Measurements from ENCODE around the gene PHF19. TPM values are rescaled to one million over a fixed set of nuclear protein-coding genes. Genes with fewer than 3 reads are reported as not detected.

The PHF19 gene
- total RNA-seq, 2 experiments from 2014 or later: 183 to 189 TPM

GRCh38 chr9:120860083-120860482, 16.9 kb downstream of the PHF19 start:
- Mint-ChIP-seq H3K27ac (peak overlapping the region; percentile 42), H3K27me3 (no peaks in the 10 kb centered on the region), H3K36me3 (peaks cover 65% of the 10 kb centered on the region), H3K9me3 (no peaks in the 10 kb centered on the region), H3K4me3 (no peak overlapping the region), H3K4me1 (ENCODE audit: low read depth) (no peaks in the 10 kb centered on the region)
- peak; percentile 3 for DNase-seq
- ChIA-PET POLR2A (no interaction called here), CTCF (interaction anchor here (0.6 to 1.3 kb wide), 2 partner anchors 14 to 66 kb away, joined by 3 to 4 read pairs; no protein-coding TSS in a partner anchor)
- intact Hi-C loops (cut with micrococcal nuclease): no loop called here

GRCh38 chr9:120859361-120859760, 17.6 kb downstream of the PHF19 start:
- Mint-ChIP-seq H3K9me3 (no peaks in the 10 kb centered on the region), H3K27ac (no peak overlapping the region), H3K4me1 (ENCODE audit: low read depth) (no peaks in the 10 kb centered on the region), H3K4me3 (no peak overlapping the region), H3K27me3 (no peaks in the 10 kb centered on the region), H3K36me3 (peaks cover 70% of the 10 kb centered on the region)
- DNase-seq: no peak
- POLR2A ChIA-PET: no interaction called here
- intact Hi-C loops (cut with micrococcal nuclease): no loop called here
- CTCF ChIA-PET: interaction anchor here (1.3 kb wide), 1 partner anchor 13 kb away, joined by 4 read pairs; no protein-coding TSS in a partner anchor

- Mint-ChIP-seq H3K36me3 (peaks cover 66% of the 10 kb centered on the region), H3K4me3 (no peak overlapping the region)
- CTCF ChIA-PET: no interaction called here
These were observed 19.1 kb downstream of the PHF19 start for GRCh38 chr9:120857902-120858301.

GRCh38 chr9:120857481-120857880, 19.5 kb downstream of the PHF19 start:
- peaks cover 65% of the 10 kb centered on the region for H3K36me3 Mint-ChIP-seq
- DNase-seq: no peak
- no peak overlapping the region for H3K27ac Mint-ChIP-seq
- no peaks in the 10 kb centered on the region for H3K9me3 Mint-ChIP-seq
- intact Hi-C loops (cut with micrococcal nuclease): no loop called here
- ChIA-PET POLR2A (interaction anchor here (1.1 kb wide), 2 partner anchors 11 to 12 kb away, joined by 3 read pairs; no protein-coding TSS in a partner anchor), CTCF (interaction anchor here (1.2 kb wide), 1 partner anchor 11 kb away, joined by 4 read pairs; no protein-coding TSS in a partner anchor)
- no peak overlapping the region for H3K4me3 Mint-ChIP-seq
- H3K27me3 Mint-ChIP-seq: no peaks in the 10 kb centered on the region
- peaks cover 4% of the 10 kb centered on the region for H3K4me1 Mint-ChIP-seq (ENCODE audit: low read depth)

More at GRCh38 chr9:120857902-120858301, 19.1 kb downstream of the PHF19 start:
- intact Hi-C loops (cut with micrococcal nuclease): no loop called here
- H3K4me1 Mint-ChIP-seq (ENCODE audit: low read depth): no peaks in the 10 kb centered on the region
- H3K27ac Mint-ChIP-seq: no peak overlapping the region
- peak; percentile 8 for DNase-seq
- no peaks in the 10 kb centered on the region for H3K9me3 Mint-ChIP-seq
- no peaks in the 10 kb centered on the region for H3K27me3 Mint-ChIP-seq
- POLR2A ChIA-PET: interaction anchor here (1.1 kb wide), 1 partner anchor 11 kb away, joined by 3 read pairs; no protein-coding TSS in a partner anchor

GRCh38 chr9:120856700-120857099, 20.3 kb downstream of the PHF19 start:
- no peak overlapping the region for H3K4me3 Mint-ChIP-seq
- POLR2A ChIA-PET: interaction anchor here (0.6 to 1.5 kb wide), 5 partner anchors 10 to 69 kb away, joined by 3 to 4 read pairs (median 3); no protein-coding TSS in a partner anchor
- H3K27ac Mint-ChIP-seq: peak overlapping the region; percentile 23
- H3K27me3 Mint-ChIP-seq: no peaks in the 10 kb centered on the region
- peaks cover 4% of the 10 kb centered on the region for H3K4me1 Mint-ChIP-seq (ENCODE audit: low read depth)
- CTCF ChIA-PET: interaction anchor here (1.2 to 1.6 kb wide), 2 partner anchors 10 to 80 kb away, joined by 4 to 6 read pairs; no protein-coding TSS in a partner anchor
- H3K36me3 Mint-ChIP-seq: peaks cover 59% of the 10 kb centered on the region
- peak; percentile 1 for DNase-seq
- intact Hi-C loops (cut with micrococcal nuclease): no loop called here
- H3K9me3 Mint-ChIP-seq: no peaks in the 10 kb centered on the region

- no peak for DNase-seq
- intact Hi-C loops (cut with micrococcal nuclease): no loop called here
- peaks cover 53% of the 10 kb centered on the region for H3K36me3 Mint-ChIP-seq
- no peak overlapping the region for H3K4me3 Mint-ChIP-seq
- ChIA-PET POLR2A (interaction anchor here (1.1 to 1.5 kb wide), 3 partner anchors 9 to 70 kb away, joined by 3 to 7 read pairs (median 4); no protein-coding TSS in a partner anchor), CTCF (interaction anchor here (1.2 to 1.6 kb wide), 2 partner anchors 10 to 81 kb away, joined by 4 to 6 read pairs; no protein-coding TSS in a partner anchor)
- no peaks in the 10 kb centered on the region for H3K9me3 Mint-ChIP-seq
- H3K27ac Mint-ChIP-seq: peak overlapping the region; percentile 6
- H3K4me1 Mint-ChIP-seq (ENCODE audit: low read depth): peaks cover 4% of the 10 kb centered on the region
- no peaks in the 10 kb centered on the region for H3K27me3 Mint-ChIP-seq
These were observed 20.9 kb downstream of the PHF19 start for GRCh38 chr9:120855827-120856670.

GRCh38 chr9:120854596-120855327, 22.2 kb downstream of the PHF19 start:
- Mint-ChIP-seq H3K27me3 (no peaks in the 10 kb centered on the region), H3K36me3 (peaks cover 44% of the 10 kb centered on the region), H3K4me3 (no peak overlapping the region), H3K4me1 (ENCODE audit: low read depth) (peaks cover 6% of the 10 kb centered on the region), H3K27ac (no peak overlapping the region), H3K9me3 (no peaks in the 10 kb centered on the region)
- DNase-seq: no peak
- intact Hi-C loops (cut with micrococcal nuclease): no loop called here
- CTCF ChIA-PET: interaction anchor here (1.6 kb wide), 1 partner anchor 82 kb away, joined by 6 read pairs; no protein-coding TSS in a partner anchor
- POLR2A ChIA-PET: interaction anchor here (1.3 to 1.5 kb wide), 2 partner anchors 8 to 10 kb away, joined by 4 to 7 read pairs; no protein-coding TSS in a partner anchor

- Mint-ChIP-seq H3K36me3 (peaks cover 35% of the 10 kb centered on the region), H3K27me3 (no peaks in the 10 kb centered on the region), H3K27ac (peak overlapping the region; percentile 29), H3K4me1 (ENCODE audit: low read depth) (peaks cover 11% of the 10 kb centered on the region), H3K9me3 (no peaks in the 10 kb centered on the region), H3K4me3 (no peak overlapping the region)
- ChIA-PET CTCF (no interaction called here), POLR2A (interaction anchor here (0.6 kb wide), 1 partner anchor 12 kb away, joined by 3 read pairs; no protein-coding TSS in a partner anchor)
- no peak for DNase-seq
- intact Hi-C loops (cut with micrococcal nuclease): no loop called here
These were observed 23.8 kb downstream of the PHF19 start for GRCh38 chr9:120853198-120853597.

- CTCF ChIA-PET: no interaction called here
- H3K36me3 Mint-ChIP-seq: peaks cover 31% of the 10 kb centered on the region
These were observed 24.6 kb downstream of the PHF19 start for GRCh38 chr9:120852240-120853010.

GRCh38 chr9:120851449-120851848, 25.5 kb downstream of the PHF19 start:
- ChIA-PET CTCF (interaction anchor here (1.0 kb wide), 1 partner anchor 22 kb away, joined by 3 read pairs; no protein-coding TSS in a partner anchor), POLR2A (interaction anchor here (0.7 to 1.8 kb wide), 4 partner anchors 12 to 71 kb away, joined by 3 to 6 read pairs (median 4); no protein-coding TSS in a partner anchor)
- no peak for DNase-seq
- Mint-ChIP-seq H3K27me3 (no peaks in the 10 kb centered on the region), H3K27ac (peak overlapping the region; percentile 19), H3K4me3 (no peak overlapping the region), H3K4me1 (ENCODE audit: low read depth) (peaks cover 27% of the 10 kb centered on the region), H3K36me3 (peaks cover 29% of the 10 kb centered on the region), H3K9me3 (no peaks in the 10 kb centered on the region)
- intact Hi-C loops (cut with micrococcal nuclease): no loop called here

More at GRCh38 chr9:120852240-120853010, 24.6 kb downstream of the PHF19 start:
- POLR2A ChIA-PET: interaction anchor here (1.4 to 1.8 kb wide), 3 partner anchors 11 to 70 kb away, joined by 3 to 6 read pairs (median 4); no protein-coding TSS in a partner anchor
- Mint-ChIP-seq H3K4me3 (no peak overlapping the region), H3K27me3 (no peaks in the 10 kb centered on the region), H3K27ac (peak overlapping the region; percentile 9), H3K4me1 (ENCODE audit: low read depth) (peaks cover 18% of the 10 kb centered on the region), H3K9me3 (no peaks in the 10 kb centered on the region)
- intact Hi-C loops (cut with micrococcal nuclease): no loop called here
- no peak for DNase-seq

GRCh38 chr9:120850315-120850714, 26.7 kb downstream of the PHF19 start:
- intact Hi-C loops (cut with micrococcal nuclease): no loop called here
- no peaks in the 10 kb centered on the region for H3K9me3 Mint-ChIP-seq
- no peaks in the 10 kb centered on the region for H3K27me3 Mint-ChIP-seq
- H3K4me3 Mint-ChIP-seq: no peak overlapping the region
- peaks cover 39% of the 10 kb centered on the region for H3K4me1 Mint-ChIP-seq (ENCODE audit: low read depth)
- no peak overlapping the region for H3K27ac Mint-ChIP-seq
- ChIA-PET POLR2A (interaction anchor here (0.6 to 1.8 kb wide), 2 partner anchors 15 to 72 kb away, joined by 3 to 6 read pairs; no protein-coding TSS in a partner anchor), CTCF (no interaction called here)
- no peak for DNase-seq
- peaks cover 27% of the 10 kb centered on the region for H3K36me3 Mint-ChIP-seq
